ENCODE measurements around the gene ARHGAP26.

The ARHGAP26 gene

GRCh38 chr5:143001764-143002351, 231.7 kb downstream of the ARHGAP26 start:
- peak; percentile 65 for DNase-seq

- no peak for DNase-seq
Observed at GRCh38 chr5:143002459-143003327, 232.5 kb downstream of the ARHGAP26 start.

DNA sequence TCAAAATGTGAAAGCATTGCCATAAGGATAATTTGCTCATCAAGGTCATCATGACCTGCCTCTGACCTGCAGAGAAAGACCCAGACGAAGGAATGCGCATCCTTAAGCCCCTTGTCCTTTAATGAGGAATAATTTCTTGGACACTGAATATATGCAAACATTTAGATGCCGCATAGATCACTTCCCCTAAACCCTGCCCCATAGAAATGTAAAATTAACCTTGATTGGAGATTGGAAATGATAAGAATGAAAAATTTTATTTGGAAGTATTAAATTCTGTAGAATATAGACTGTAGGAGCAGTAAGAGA, 233.1 kb downstream of the ARHGAP26 start:
- DNase-seq, result no peak

GRCh38 chr5:143004361-143005145, 234.4 kb downstream of the ARHGAP26 start:
- DNase-seq, result no peak

- DNase-seq, result no peak
Observed at GRCh38 chr5:143006501-143006900, 236.3 kb downstream of the ARHGAP26 start.

GRCh38 chr5:143008032-143008431, 237.9 kb downstream of the ARHGAP26 start:
- no peak for DNase-seq

DNA sequence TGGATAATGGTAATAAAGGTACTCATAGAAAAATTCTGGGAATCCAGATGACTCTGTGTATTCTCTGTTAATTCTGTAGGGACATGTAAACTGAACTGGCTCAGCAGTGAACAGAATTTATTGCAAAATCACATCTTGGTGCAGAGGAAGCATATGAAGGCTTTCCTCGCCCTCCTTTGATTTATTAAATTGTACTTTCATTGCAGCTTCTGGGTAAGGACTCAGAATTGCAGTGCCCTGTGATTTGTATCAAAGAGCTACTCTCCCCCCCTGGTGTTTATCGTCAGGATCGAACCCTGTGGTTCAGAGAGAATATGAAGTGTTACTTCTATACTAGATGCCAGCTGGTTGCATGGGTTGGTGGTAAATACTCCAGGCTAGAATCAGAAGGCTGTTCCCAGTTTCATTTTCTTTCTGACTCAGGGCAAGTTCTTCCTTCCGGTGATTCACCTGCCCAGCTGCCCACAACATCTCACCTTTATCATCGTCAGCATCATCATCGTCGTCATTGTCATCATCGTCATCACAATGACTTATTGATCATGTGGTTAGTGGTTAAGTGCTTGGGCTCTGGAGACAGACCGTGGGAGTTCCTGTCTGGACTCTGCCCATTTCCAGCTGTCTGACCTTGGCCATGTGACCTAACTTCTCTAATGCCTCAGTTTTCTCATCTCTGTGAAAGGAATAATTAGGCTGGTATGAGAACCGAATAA, 238.8 kb downstream of the ARHGAP26 start:
- DNase-seq, result no peak

- no peak for DNase-seq
Observed at GRCh38 chr5:143010351-143010750, 240.2 kb downstream of the ARHGAP26 start.

DNA sequence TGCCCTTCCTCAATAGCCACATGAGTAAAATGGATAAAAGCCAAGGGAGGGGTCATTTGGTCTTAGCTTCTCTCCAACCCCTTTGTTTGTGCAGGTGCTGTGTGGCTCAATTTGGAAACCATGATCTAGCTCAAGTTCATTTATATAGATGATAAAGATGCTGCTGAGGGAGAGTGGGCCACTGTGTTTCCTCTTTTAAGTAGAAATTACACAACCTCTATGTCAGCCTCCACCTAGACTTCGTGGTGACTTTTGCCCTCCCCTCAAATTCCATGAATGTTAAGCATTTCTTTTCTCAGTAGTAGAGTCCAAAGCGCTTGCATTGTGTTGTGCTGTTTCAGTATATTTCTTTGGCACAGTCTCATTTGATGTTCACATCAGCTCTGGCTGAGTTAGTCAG, 241.4 kb downstream of the ARHGAP26 start:
- DNase-seq, result no peak

- no peak for DNase-seq
Observed at GRCh38 chr5:143013176-143013891, 243.2 kb downstream of the ARHGAP26 start.

- DNase-seq, result peak; percentile 76
Observed at GRCh38 chr5:143014017-143014651, 244.0 kb downstream of the ARHGAP26 start.

DNA sequence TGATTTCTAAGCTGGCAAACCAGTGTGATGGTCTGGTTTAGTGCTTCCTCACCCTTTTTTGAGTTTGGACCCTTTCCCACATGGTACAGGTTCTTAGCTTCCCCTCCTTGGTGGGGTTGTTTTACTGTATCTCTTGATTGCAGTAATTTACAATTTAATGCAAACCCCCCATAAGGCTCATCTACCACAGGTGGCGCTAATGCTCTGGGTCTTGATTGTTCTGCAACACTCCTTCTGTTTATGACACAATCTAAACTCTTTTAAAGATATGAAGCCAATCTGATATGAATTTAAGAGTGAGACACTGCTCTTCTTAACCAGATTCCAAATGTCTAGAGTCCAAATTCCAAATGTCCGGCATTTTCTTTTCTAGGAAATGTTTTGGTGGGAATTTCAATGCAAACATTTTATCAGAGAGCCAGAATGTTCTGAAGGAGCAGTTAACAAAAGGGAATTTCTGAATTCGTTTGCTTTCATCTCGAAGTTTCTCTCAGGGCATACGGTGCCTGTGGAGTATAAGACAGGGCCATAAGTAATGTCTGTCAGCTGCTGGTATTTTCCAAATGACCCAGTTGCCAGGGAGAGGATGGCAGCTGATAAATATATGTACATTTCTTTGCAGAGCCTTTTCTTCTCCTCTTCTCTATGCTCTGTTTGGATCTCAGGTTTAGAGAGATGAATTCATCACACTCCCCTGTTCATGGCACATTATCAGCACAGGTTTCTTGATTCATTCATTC, 246.8 kb downstream of the ARHGAP26 start:
- DNase-seq, result no peak

DNA sequence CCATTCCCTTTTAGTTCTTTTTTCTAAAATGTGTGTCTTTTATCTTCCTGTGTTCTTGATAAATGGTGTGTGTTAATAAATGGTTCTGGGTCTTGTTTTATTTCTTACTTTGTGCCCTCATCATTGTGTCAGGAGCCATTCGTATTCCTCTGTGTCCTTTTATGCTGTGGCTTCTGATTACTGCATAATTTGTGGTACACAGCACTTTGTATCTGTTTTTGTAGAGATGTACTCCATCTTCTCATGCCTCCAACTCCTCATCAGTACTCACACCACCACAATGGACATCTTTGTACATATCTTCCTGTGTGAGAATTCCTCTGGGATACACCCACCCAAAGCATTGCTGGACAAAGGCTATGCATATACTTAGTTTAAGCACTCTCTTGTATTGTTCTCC, 247.4 kb downstream of the ARHGAP26 start:
- DNase-seq, result no peak

GRCh38 chr5:143017992-143018391, 247.8 kb downstream of the ARHGAP26 start:
- DNase-seq, result no peak

DNA sequence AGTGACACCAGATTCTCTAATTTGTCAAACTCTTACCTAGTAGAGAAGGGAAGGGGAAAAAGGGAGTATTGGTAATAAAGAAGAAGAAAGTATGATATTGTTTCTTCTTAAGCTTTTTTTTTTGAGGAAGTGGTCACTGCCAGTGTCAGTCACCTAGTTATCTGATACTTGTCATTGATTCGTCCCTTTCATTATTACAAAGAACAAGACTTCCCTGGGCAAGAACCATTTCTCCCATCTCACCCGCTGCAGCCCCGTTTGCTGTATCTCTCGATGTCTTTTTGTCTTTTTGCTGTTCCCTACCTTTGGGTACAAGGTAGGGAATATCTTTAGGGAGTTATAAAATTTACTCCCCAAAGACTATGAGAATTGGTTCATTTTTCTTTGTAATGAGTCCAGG, 249.0 kb downstream of the ARHGAP26 start:
- DNase-seq, result no peak

- DNase-seq, result no peak
Observed at GRCh38 chr5:143019614-143020515, 249.7 kb downstream of the ARHGAP26 start.

- DNase-seq, result no peak
Observed at GRCh38 chr5:143021595-143021994, 251.4 kb downstream of the ARHGAP26 start.

GRCh38 chr5:143023411-143024096, 253.4 kb downstream of the ARHGAP26 start:
- DNase-seq, result no peak

GRCh38 chr5:143024228-143024920, 254.2 kb downstream of the ARHGAP26 start:
- DNase-seq, result no peak
